Left lung (tissue), 10 donors: Measurements from ENCODE around the gene ABHD16A. TPM values are rescaled to one million over a fixed set of nuclear protein-coding genes. Genes with fewer than 3 reads are reported as not detected.
A peak's percentile ranks its signal among the peaks of the same experiment; 100 is the strongest.

Experiments used
- ATAC-seq: fragments of 200-7000 bp; cut with Tn5 transposase; one replicate; pipeline ENCODE4 v1.9.1; 2020; ENCODE audit warnings: moderate library complexity
- DNase-seq, 4 donors: peaks; one replicate each; pipeline ENCODE4 v3.0.0-alpha.2; 2013 to 2020
- H3K27ac ChIP-seq, 2 donors: fragments of 200-600 bp; sonication (generic) in 1 of 2; one replicate each; pipeline versions ENCODE4 v1.5.0 to v1.8.0; 2020 to 2021
- H3K27me3 ChIP-seq, 2 donors: fragments of 200-600 bp; sonication (generic) in 1 of 2; one replicate each; pipeline versions ENCODE4 v1.5.0 to v1.8.0; 2020 to 2021
- H3K36me3 ChIP-seq, 2 donors: fragments of 200-600 bp; sonication (generic) in 1 of 2; one replicate each; pipeline versions ENCODE4 v1.5.0 to v1.8.0; 2020 to 2021
- H3K4me1 ChIP-seq, 2 donors: fragments of 200-600 bp; one replicate each; pipeline ENCODE4 v1.8.0; 2021
- H3K4me3 ChIP-seq, 2 donors: fragments of 200-600 bp; sonication (generic) in 1 of 2; one replicate each; pipeline versions ENCODE4 v1.5.0 to v1.8.0; 2020 to 2021; ENCODE audit warnings: mild to moderate bottlenecking in 1 of 2
- H3K9me3 ChIP-seq, 2 donors: fragments of 200-600 bp; sonication (generic) in 1 of 2; one replicate each; pipeline versions ENCODE4 v1.5.0 to v1.8.0; 2020 to 2021
- intact Hi-C, 2 donors: fragments of 100-400 bp; cut with DNase I; formaldehyde crosslinking; loops; one replicate each; pipeline versions ENCODE4 v1.11.2 to v1.14.2; 2022
- polyA plus RNA-seq, 6 donors: library from polyadenylated mRNA; unstranded; fragments of 120-200 nt; gene quantifications; one replicate each; pipeline ENCODE4 v1.2.1, GENCODE V29; 2013; ENCODE audit not compliant: insufficient read length in 6 of 6
- total RNA-seq, 2 donors: library from RNA; stranded (reverse); fragmentation: NEBNext Ultra II Directional; extraction: Animal tissue kit (Norgen Biotek cat#: 25700); gene quantifications; one replicate each; pipeline ENCODE4 v1.2.1, GENCODE V29; 2021
- TF ChIP-seq, protein P1 (sequence below), 2 donors: fragments of 200-600 bp; sonication (generic) in 1 of 2; IDR thresholded peaks; one replicate each; pipeline versions ENCODE4 v1.5.0 to v1.8.0; 2021; ENCODE audit warnings: antibody characterized with exemption in 2 of 2
- donor health status: DM: no; HTN: yes; CAD: no.
- donor health status: DM: no; HTN: no; CAD: no.

The ABHD16A gene
- total and polyA plus RNA-seq, 8 donors, result 53.6 to 63.9 (median 58.1) TPM

DNA sequence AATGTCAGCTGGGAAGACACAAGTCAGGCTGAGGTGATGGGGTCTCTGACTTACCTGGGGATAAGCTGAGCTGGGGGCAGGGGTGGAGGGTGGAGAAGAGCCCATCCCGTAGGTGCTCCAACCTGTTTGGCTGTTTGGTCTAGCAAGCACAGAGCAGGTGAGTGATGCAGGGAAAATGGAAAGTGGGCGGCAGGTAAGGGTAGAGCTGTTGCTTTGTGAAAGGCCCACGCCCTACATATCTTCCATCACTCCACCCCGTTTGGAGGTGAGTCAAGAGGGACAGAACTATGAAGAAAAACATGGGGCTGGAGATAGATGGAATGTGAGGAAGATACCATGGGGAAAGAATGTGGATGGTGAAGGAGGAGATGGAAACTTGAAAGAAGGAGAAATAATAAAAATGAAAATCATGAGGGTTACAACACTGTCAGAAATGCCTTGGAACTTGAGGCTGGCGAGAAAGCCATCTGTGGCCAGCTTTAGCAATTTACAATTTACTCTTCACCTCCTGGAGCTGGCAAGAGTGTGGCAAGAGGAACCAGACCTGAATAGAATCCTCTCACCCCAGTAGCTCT is 17.2 kb upstream of the ABHD16A start:
- Histone ChIP-seq H3K4me3 (no peak overlapping the region), H3K4me1 (no peaks in the 10 kb centered on the region), H3K9me3 (no peaks in the 10 kb centered on the region), H3K27ac (no peak overlapping the region), H3K36me3 (peaks cover 0 to 6% of the 10 kb centered on the region in 2 donors), H3K27me3 (no peaks in the 10 kb centered on the region)
- ATAC-seq (no peak), DNase-seq (no peak)
- intact Hi-C loops, result no loop called here
- TF ChIP-seq, protein P1, sequence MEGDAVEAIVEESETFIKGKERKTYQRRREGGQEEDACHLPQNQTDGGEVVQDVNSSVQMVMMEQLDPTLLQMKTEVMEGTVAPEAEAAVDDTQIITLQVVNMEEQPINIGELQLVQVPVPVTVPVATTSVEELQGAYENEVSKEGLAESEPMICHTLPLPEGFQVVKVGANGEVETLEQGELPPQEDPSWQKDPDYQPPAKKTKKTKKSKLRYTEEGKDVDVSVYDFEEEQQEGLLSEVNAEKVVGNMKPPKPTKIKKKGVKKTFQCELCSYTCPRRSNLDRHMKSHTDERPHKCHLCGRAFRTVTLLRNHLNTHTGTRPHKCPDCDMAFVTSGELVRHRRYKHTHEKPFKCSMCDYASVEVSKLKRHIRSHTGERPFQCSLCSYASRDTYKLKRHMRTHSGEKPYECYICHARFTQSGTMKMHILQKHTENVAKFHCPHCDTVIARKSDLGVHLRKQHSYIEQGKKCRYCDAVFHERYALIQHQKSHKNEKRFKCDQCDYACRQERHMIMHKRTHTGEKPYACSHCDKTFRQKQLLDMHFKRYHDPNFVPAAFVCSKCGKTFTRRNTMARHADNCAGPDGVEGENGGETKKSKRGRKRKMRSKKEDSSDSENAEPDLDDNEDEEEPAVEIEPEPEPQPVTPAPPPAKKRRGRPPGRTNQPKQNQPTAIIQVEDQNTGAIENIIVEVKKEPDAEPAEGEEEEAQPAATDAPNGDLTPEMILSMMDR (IDR thresholded peaks at IDR 0.05), result no peak

DNA sequence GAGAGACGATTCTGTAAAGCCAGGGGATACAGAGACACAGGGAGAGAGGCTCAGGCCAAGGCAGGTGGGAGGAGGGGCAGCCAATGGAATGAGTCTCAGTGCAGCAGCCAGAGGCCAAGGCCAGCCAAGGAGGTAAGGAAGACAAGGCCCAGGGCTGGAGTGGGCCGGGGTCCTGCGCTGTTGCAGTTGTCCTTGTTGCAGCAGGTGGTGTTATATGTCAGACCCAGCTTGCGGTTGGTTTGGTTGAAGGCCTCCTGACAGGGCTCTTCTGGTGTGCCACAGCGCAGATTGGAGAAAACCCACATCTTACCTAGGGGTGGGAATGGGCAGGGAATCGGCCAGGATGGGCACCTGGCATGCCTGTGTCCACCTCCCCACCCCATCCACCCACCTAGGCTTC is 15.9 kb upstream of the ABHD16A start:
- Histone ChIP-seq H3K27me3 (no peaks in the 10 kb centered on the region), H3K36me3 (no peaks in the 10 kb centered on the region), H3K4me1 (no peaks in the 10 kb centered on the region), H3K4me3 (no peak overlapping the region), H3K27ac (peak overlapping the region in 1 of 2 donors; percentile 33), H3K9me3 (no peaks in the 10 kb centered on the region)
- TF ChIP-seq, protein P1 (IDR thresholded peaks at IDR 0.05), result no peak
- ATAC-seq (no peak), DNase-seq (no peak)
- intact Hi-C loops, result no loop called here

DNA sequence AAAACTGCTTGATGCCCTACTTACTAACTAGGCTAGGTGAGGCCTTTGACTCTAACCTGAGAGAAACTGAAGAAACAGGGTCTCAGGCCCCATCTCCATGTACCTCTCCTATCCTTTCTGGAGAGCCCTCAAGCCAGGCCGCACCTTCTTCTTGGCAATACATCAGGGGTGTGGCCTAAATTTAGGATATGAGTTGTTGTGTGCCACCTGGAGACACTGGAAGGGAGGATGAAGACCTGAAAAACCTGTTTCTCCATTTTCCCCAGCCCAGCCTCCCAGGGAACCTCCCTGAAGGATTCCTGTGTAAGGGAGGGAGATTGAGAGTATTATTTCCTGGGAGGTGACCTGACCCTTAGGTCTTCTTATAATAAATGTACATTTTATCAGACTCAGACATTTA is 15.1 kb upstream of the ABHD16A start:
- intact Hi-C loops, result no loop called here
- DNase-seq, result peak in 1 of 4 donors; percentile 69

GRCh38 chr6:31717499-31718222 is 14.5 kb upstream of the ABHD16A start:
- TF ChIP-seq, protein P1 (IDR thresholded peaks at IDR 0.05), result no peak
- Histone ChIP-seq H3K27ac (no peak overlapping the region), H3K4me3 (no peak overlapping the region), H3K4me1 (no peaks in the 10 kb centered on the region), H3K9me3 (no peaks in the 10 kb centered on the region), H3K36me3 (no peaks in the 10 kb centered on the region), H3K27me3 (no peaks in the 10 kb centered on the region)
- ATAC-seq (peak; percentile 25), DNase-seq (no peak)
- intact Hi-C loops, result no loop called here

More for the DNA sequence above, 15.1 kb upstream of the ABHD16A start:
- no peaks in the 10 kb centered on the region for H3K27me3 ChIP-seq
- H3K27ac ChIP-seq, result no peak overlapping the region
- no peak overlapping the region for H3K4me3 ChIP-seq
- ATAC-seq, result peak; percentile 88
- TF ChIP-seq, protein P1 (IDR thresholded peaks at IDR 0.05), result no peak
- no peaks in the 10 kb centered on the region for H3K9me3 ChIP-seq
- no peaks in the 10 kb centered on the region for H3K4me1 ChIP-seq
- H3K36me3 ChIP-seq, result no peaks in the 10 kb centered on the region
